Neural progenitor cell (in vitro differentiated cells): Measurements from ENCODE around the gene BTG4.

Experiments used
- EZH2 ChIP-seq: fragments of 200-600 bp; sonication (generic); IDR thresholded peaks from 2 replicates; pipeline ENCODE4 v1.6.1; 2017; ENCODE audit warnings: antibody characterized with exemption, mild to moderate bottlenecking, moderate library complexity
- EZH2phosphoT487 ChIP-seq: fragments of 200-600 bp; sonication (generic); IDR thresholded peaks from 2 replicates; pipeline ENCODE4 v1.6.1; 2017; ENCODE audit warnings: antibody characterized with exemption
- TF ChIP-seq, protein P1 (sequence below): fragments of 200-600 bp; sonication (generic); IDR thresholded peaks from 2 replicates; pipeline ENCODE4 v1.5.1; 2017; ENCODE audit warnings: antibody characterized with exemption, mild to moderate bottlenecking

DNA sequence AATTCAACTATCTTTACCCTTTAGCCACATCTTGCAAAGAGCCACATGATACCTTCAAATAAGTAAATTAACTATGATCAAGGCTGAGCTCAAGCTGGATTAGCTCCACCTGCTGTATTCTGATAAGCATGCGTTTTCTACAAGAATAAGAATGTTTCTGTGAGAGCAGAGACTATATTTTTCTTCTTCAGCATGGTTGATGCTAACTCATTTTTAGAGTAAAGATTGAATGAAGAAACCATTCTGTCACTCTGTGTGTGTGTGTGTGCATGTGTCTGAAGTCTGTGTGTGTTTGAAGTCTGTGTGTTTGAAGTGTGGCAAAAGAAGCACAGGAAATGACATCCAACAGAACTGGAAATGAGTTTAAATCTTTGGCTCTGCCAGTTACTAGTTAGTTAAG is 16.4 kb upstream of the BTG4 start:
- TF ChIP-seq, protein P1, sequence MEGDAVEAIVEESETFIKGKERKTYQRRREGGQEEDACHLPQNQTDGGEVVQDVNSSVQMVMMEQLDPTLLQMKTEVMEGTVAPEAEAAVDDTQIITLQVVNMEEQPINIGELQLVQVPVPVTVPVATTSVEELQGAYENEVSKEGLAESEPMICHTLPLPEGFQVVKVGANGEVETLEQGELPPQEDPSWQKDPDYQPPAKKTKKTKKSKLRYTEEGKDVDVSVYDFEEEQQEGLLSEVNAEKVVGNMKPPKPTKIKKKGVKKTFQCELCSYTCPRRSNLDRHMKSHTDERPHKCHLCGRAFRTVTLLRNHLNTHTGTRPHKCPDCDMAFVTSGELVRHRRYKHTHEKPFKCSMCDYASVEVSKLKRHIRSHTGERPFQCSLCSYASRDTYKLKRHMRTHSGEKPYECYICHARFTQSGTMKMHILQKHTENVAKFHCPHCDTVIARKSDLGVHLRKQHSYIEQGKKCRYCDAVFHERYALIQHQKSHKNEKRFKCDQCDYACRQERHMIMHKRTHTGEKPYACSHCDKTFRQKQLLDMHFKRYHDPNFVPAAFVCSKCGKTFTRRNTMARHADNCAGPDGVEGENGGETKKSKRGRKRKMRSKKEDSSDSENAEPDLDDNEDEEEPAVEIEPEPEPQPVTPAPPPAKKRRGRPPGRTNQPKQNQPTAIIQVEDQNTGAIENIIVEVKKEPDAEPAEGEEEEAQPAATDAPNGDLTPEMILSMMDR = no peak
- TF ChIP-seq EZH2phosphoT487 = no peak
- no peak for TF ChIP-seq EZH2
